H9 (cell line): ENCODE results near the gene RGP1. TPM values are rescaled to one million over a fixed set of nuclear protein-coding genes. Genes with fewer than 3 reads are reported as not detected.

Experiments used
- DNase-seq: peaks from one replicate; pipeline ENCODE4 v3.0.0-alpha.2; 2017
- H2AFZ ChIP-seq: one replicate; pipeline ENCODE4 v1.6.1; 2013; ENCODE audit warnings: mild to moderate bottlenecking, low read length, control low read depth, moderate library complexity
- H2AK5ac ChIP-seq: 2 replicates; pipeline ENCODE4 v1.6.1; 2013; ENCODE audit warnings: low read length, control low read depth, mixed read lengths; ENCODE audit not compliant: insufficient read length
- H2BK120ac ChIP-seq: one replicate; pipeline ENCODE4 v1.6.1; 2013; ENCODE audit warnings: low read depth, mild to moderate bottlenecking, low read length, control low read depth, inconsistent platforms; ENCODE audit not compliant: poor library complexity, severe bottlenecking
- H2BK12ac ChIP-seq: 2 replicates; pipeline ENCODE4 v1.6.1; 2013; ENCODE audit warnings: low read length, control low read depth, mixed read lengths, low read depth; ENCODE audit not compliant: insufficient read length
- H2BK15ac ChIP-seq: 2 replicates; pipeline ENCODE4 v1.6.1; 2013; ENCODE audit warnings: low read depth, low read length, control low read depth
- H2BK20ac ChIP-seq: one replicate; pipeline ENCODE4 v1.6.1; 2013; ENCODE audit warnings: low read depth, mild to moderate bottlenecking, low read length, control low read depth, inconsistent platforms; ENCODE audit not compliant: poor library complexity, severe bottlenecking
- H2BK5ac ChIP-seq: 2 replicates; pipeline ENCODE4 v1.6.1; 2013; ENCODE audit warnings: low read length, control low read depth, mixed read lengths; ENCODE audit not compliant: insufficient read length
- H3K14ac ChIP-seq: 2 replicates; pipeline ENCODE4 v1.6.1; 2013; ENCODE audit warnings: low read length, control low read depth; ENCODE audit not compliant: insufficient read depth
- H3K18ac ChIP-seq: 2 replicates; pipeline ENCODE4 v1.6.1; 2013; ENCODE audit warnings: low read depth, mild to moderate bottlenecking, mixed read lengths, low read length, control low read depth; ENCODE audit not compliant: insufficient read length
- H3K23ac ChIP-seq: 2 replicates; pipeline ENCODE4 v1.6.1; 2013; ENCODE audit warnings: low read length, control low read depth, mixed read lengths, low read depth; ENCODE audit not compliant: insufficient read length
- H3K23me2 ChIP-seq: 2 replicates; pipeline ENCODE4 v1.6.1; 2013; ENCODE audit warnings: low read depth, mild to moderate bottlenecking, mixed read lengths, low read length, control low read depth; ENCODE audit not compliant: insufficient read length, poor library complexity, severe bottlenecking
- H3K27ac ChIP-seq: 2 replicates; pipeline ENCODE4 v1.5.1; 2013; ENCODE audit warnings: low read length, control low read depth, mixed read lengths, low read depth; ENCODE audit not compliant: insufficient read length
- H3K27me3 ChIP-seq: 2 replicates; pipeline ENCODE4 v1.6.1; 2013; ENCODE audit warnings: low read length, control low read depth, inconsistent platforms; ENCODE audit not compliant: insufficient read depth
- H3K4ac ChIP-seq: 2 replicates; pipeline ENCODE4 v1.6.1; 2013; ENCODE audit warnings: low read depth, mild to moderate bottlenecking, control low read depth, inconsistent platforms, low read length, moderate library complexity
- H3K4me1 ChIP-seq: 2 replicates; pipeline ENCODE4 v1.6.1; 2013; ENCODE audit warnings: low read length, control low read depth, inconsistent platforms; ENCODE audit not compliant: insufficient read depth
- H3K4me2 ChIP-seq: 2 replicates; pipeline ENCODE4 v1.6.1; 2013; ENCODE audit warnings: low read length, control low read depth, mixed read lengths; ENCODE audit not compliant: insufficient read length, insufficient read depth
- H3K56ac ChIP-seq: 2 replicates; pipeline ENCODE4 v1.6.1; 2013; ENCODE audit warnings: low read depth, mild to moderate bottlenecking, mixed read lengths, low read length, control low read depth; ENCODE audit not compliant: insufficient read length
- H3K79me1 ChIP-seq: 2 replicates; pipeline ENCODE4 v1.6.1; 2013; ENCODE audit warnings: low read depth, mild to moderate bottlenecking, moderate library complexity, low read length, control low read depth, inconsistent platforms; ENCODE audit not compliant: insufficient read depth, poor library complexity, severe bottlenecking
- H3K79me2 ChIP-seq: 2 replicates; pipeline ENCODE4 v1.6.1; 2013; ENCODE audit warnings: low read length, control low read depth, inconsistent platforms; ENCODE audit not compliant: insufficient read depth
- H3K9ac ChIP-seq: 2 replicates; pipeline ENCODE4 v1.6.1; 2013; ENCODE audit warnings: low read length, control low read depth, mixed read lengths; ENCODE audit not compliant: insufficient read length; ENCODE audit errors: extremely low read depth
- H3K9me3 ChIP-seq: one replicate; pipeline ENCODE4 v1.6.1; 2013; ENCODE audit warnings: low read depth, low read length, inconsistent platforms; ENCODE audit not compliant: control insufficient read depth
- H3T11ph ChIP-seq: one replicate; pipeline ENCODE4 v1.6.1; 2013; ENCODE audit warnings: mild to moderate bottlenecking, low read length, control low read depth, inconsistent platforms
- H4K20me1 ChIP-seq: one replicate; pipeline ENCODE4 v1.6.1; 2013; ENCODE audit not compliant: control insufficient read depth, insufficient read length, insufficient read depth
- H4K5ac ChIP-seq: 2 replicates; pipeline ENCODE4 v1.6.1; 2013; ENCODE audit warnings: low read depth, mild to moderate bottlenecking, mixed read lengths, low read length, control low read depth; ENCODE audit not compliant: insufficient read length
- H4K8ac ChIP-seq: replicated peaks from 2 replicates; pipeline ENCODE4 v1.6.1; 2013; ENCODE audit warnings: low read length, control low read depth, mixed read lengths, low read depth; ENCODE audit not compliant: insufficient read length
- H4K91ac ChIP-seq: 2 replicates; pipeline ENCODE4 v1.6.1; 2013; ENCODE audit warnings: low read depth, mild to moderate bottlenecking, moderate library complexity, mixed read lengths, low read length, control low read depth; ENCODE audit not compliant: insufficient read length
- H3K27ac Mint-ChIP-seq, 3 experiments: 2 replicates in 2 of 3; 3 replicates in 1 of 3; pipeline ENCODE4 v1.8.0; 2020 to 2021; ENCODE audit warnings: mixed read lengths in 3 of 3, mild to moderate bottlenecking in 1 of 3, moderate library complexity in 1 of 3
- H3K27me3 Mint-ChIP-seq: 2 replicates; pipeline ENCODE4 v1.8.0; 2021; ENCODE audit warnings: low read depth, mild to moderate bottlenecking, moderate library complexity, mixed read lengths
- H3K36me3 Mint-ChIP-seq, 3 experiments: 2 replicates in 2 of 3; 3 replicates in 1 of 3; pipeline ENCODE4 v1.8.0; 2020 to 2021; ENCODE audit warnings: low read depth in 3 of 3, mixed read lengths in 3 of 3; ENCODE audit not compliant: insufficient read depth in 1 of 3
- H3K4me1 Mint-ChIP-seq, 2 experiments: 2 replicates each; pipeline ENCODE4 v1.8.0; 2020; ENCODE audit warnings: mixed read lengths in 2 of 2
- H3K4me3 Mint-ChIP-seq, 2 experiments: 2 replicates in 1 of 2; 3 replicates in 1 of 2; pipeline ENCODE4 v1.8.0; 2020 to 2021; ENCODE audit warnings: mild to moderate bottlenecking in 2 of 2, mixed read lengths in 2 of 2, moderate library complexity in 1 of 2
- H3K9me3 Mint-ChIP-seq, 2 experiments: 2 replicates in 1 of 2; 3 replicates in 1 of 2; pipeline ENCODE4 v1.8.0; 2020; ENCODE audit warnings: mild to moderate bottlenecking in 2 of 2, mixed read lengths in 2 of 2, moderate library complexity in 1 of 2
- WGBS: extraction: QIAGEN DNeasy Blood & Tissue Kit; methylation state at CpG from one replicate; pipeline ENCODE4 v1.1.7; 2013; ENCODE audit warnings: missing lambda C conversion rate, low lambda C conversion rate, mixed read lengths; ENCODE audit not compliant: insufficient read length; ENCODE audit errors: extremely low coverage; 5-methylcytosine and 5-hydroxymethylcytosine counted together
- total RNA-seq: library from RNA; stranded (reverse); gene quantifications from 2 replicates; pipeline ENCODE4 v1.2.1, GENCODE V29; 2021
- TF ChIP-seq, protein P1 (sequence below): fragments of 200-600 bp; sonication (generic); conservative IDR thresholded peaks from 3 replicates; pipeline ENCODE4 v1.8.0; 2021; ENCODE audit warnings: antibody characterized with exemption, mild to moderate bottlenecking

RGP1 gene
- total RNA-seq, 1 experiment from 2014 or later, result 25.7 TPM

DNA sequence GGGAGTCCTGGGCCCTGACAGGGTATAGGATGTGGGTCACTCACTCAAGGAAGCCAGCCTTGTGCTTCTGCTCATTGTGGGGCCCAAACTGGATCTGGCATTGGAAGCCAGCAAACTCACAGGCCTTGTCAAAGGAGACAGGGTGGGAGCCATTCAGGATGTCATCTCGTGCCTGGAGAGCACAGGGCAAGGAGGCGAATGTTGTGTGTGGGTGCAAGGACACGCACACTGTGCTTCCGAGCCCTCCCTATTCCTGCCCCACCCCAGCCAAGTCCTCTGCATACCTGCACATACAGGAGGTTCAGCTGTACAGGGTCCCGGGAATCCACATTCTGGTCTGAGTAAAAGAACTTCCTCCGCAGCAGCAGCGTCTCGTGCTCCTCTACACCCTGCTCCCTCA is 25.2 kb upstream of the RGP1 start:
- H3K4me3 Mint-ChIP-seq, result no peak overlapping the region
- H3K9ac ChIP-seq, result no peak overlapping the region

More for the DNA sequence above, 25.2 kb upstream of the RGP1 start:
- H3K36me3 Mint-ChIP-seq, result peaks cover 30 to 67% (median 54%) of the 10 kb centered on the region in 3 experiments; a peak in 6 of 7 replicates
- Histone ChIP-seq H2BK120ac (no peak overlapping the region), H4K8ac (no peak overlapping the region), H3K56ac (no peak overlapping the region), H3K27ac (no peak overlapping the region), H3K4me1 (peaks cover 14% of the 10 kb centered on the region; the same call in 1 of the 2 replicates), H2BK5ac (no peak overlapping the region), H3T11ph (no peak overlapping the region), H3K23ac (no peak overlapping the region), H2AFZ (no peak overlapping the region), H2BK12ac (no peak overlapping the region), H3K9me3 (no peaks in the 10 kb centered on the region), H3K4ac (no peak overlapping the region), H2AK5ac (no peak overlapping the region), H4K5ac (no peak overlapping the region), H3K27me3 (no peaks in the 10 kb centered on the region), H3K23me2 (no peaks in the 10 kb centered on the region), H3K79me1 (no peaks in the 10 kb centered on the region), H2BK20ac (no peak overlapping the region), H3K4me2 (no peak overlapping the region), H3K18ac (no peak overlapping the region), H3K14ac (no peak overlapping the region), H2BK15ac (no peak overlapping the region), H4K20me1 (no peaks in the 10 kb centered on the region), H4K91ac (no peak overlapping the region), H3K79me2 (no peaks in the 10 kb centered on the region; the same call in none of the 2 replicates)
- DNase-seq, result no peak
- no CpG with 5 or more reads among the region's 8 CpGs for WGBS
- no peaks in the 10 kb centered on the region; a peak in 2 of 4 replicates for H3K4me1 Mint-ChIP-seq
- H3K9me3 Mint-ChIP-seq, result no peaks in the 10 kb centered on the region
- no peaks in the 10 kb centered on the region for H3K27me3 Mint-ChIP-seq
- H3K27ac Mint-ChIP-seq, result no peak overlapping the region
- TF ChIP-seq, protein P1, sequence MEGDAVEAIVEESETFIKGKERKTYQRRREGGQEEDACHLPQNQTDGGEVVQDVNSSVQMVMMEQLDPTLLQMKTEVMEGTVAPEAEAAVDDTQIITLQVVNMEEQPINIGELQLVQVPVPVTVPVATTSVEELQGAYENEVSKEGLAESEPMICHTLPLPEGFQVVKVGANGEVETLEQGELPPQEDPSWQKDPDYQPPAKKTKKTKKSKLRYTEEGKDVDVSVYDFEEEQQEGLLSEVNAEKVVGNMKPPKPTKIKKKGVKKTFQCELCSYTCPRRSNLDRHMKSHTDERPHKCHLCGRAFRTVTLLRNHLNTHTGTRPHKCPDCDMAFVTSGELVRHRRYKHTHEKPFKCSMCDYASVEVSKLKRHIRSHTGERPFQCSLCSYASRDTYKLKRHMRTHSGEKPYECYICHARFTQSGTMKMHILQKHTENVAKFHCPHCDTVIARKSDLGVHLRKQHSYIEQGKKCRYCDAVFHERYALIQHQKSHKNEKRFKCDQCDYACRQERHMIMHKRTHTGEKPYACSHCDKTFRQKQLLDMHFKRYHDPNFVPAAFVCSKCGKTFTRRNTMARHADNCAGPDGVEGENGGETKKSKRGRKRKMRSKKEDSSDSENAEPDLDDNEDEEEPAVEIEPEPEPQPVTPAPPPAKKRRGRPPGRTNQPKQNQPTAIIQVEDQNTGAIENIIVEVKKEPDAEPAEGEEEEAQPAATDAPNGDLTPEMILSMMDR, result no peak
